NCI-H748 (cell line): Measurements from ENCODE around the gene ALS2CL.

Experiments
- DNase-seq: peaks from one replicate; lab custom pipeline; 2025; ENCODE audit not compliant: unreplicated experiment; lab: John Stamatoyannopoulos, UW

The ALS2CL gene

DNA sequence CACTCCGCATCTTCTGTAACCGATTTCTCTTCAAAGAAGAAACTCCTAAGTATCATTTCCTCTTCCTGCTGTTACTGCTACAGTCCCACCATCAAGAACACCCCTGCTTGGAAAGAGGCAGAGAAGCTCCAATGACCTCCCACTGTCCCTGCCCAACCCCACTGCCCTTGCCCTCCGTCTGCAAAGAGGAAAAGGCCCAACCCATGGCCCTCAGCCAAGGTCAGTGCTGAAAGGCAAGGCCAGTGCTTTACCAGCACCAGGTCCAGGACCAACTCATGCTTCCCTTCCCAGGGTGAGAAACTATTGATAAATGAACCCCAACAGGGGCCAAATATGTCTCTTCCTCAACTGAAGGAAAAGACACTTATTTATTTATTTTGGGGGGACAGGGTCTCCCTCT, 58.6 kb downstream of the ALS2CL start:
- no peak for DNase-seq

DNA sequence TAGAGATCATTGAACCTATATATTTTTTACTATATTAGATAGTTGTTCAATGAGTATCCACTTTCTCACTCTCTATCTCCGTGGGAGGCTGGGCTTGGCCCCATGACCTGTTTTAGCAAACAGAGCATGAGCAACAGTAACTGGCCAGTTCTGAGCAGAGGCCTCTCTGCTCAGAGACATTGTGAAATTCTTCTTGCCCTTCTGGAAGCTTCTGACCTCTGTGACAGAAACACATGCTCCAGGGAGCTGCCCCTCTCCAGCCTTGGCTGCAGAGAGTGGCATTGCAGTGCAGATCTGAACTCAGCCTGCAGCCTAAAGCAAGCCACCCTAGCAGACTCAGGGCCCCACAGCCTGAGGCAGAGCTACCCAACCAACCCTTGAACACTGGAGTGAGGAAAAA, 60.7 kb downstream of the ALS2CL start:
- DNase-seq, result no peak

DNA sequence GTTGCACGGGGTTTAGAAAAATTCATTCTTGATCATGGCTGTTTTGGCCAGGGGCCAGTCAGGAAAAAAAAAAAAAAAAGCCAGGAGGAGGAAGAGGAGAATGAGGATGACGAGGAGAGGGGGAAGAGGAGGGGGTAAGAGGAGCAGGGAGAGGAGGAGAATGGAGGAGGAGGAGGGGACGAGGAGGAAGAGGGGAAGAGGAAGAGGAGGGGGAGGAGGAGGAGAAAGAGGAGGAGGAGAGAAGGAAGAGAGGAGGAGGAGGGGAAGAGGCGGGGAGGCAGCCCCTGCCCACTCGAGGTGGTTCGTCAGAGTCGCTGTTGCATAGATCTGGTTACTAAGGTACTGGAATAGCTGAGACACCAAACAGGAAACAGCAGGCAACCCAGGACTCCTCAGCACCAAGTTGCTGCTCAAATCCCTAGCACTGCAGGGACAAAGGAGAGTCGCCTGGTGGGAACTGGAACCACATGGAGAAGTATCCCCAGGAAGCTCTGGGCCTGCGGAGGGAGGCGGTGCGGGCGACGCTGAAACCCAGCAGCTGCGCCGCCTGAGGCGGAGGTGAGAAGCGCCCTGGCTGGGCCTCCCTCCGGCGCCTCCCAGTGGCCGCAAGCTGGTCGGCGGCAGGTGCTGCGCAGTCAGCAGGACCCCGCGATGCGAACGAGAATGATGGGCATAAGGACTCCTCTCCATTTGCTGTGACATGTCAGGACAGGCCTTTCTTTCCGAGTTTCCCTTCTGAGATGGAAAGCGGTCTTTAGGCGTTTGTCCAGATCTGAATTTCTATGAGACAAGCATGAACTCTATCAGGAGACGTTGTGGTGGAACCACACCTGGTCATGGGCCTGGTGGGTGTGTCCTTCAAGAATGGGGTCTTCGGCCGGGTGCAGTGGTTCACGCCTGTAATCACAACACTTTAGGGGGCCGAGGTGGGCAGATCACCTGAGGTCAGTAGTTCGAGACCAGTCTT, 63.6 kb downstream of the ALS2CL start:
- DNase-seq, result no peak

DNA sequence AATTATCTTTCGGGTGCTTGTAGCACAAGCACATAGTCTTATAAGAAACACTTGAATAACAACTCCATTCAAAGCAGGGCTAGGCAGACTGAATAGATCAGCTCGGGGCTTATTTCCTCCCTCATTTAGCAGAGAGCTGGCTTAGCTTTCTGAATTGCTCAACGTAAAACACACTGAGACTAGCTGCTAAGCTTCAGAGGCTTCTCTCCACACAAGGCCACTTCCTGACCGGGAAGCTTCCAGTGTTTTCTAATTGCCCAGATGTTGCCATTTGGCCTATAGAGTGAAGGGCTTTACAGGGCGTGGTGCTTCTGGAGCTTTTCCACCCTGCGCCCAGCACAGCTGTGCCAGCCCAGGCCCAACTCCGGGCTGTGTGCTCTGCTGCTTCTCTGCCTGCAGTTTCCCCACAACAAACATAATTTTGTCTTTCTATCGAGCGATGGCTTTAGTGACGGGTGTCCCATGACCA, 64.5 kb downstream of the ALS2CL start:
- no peak for DNase-seq

DNA sequence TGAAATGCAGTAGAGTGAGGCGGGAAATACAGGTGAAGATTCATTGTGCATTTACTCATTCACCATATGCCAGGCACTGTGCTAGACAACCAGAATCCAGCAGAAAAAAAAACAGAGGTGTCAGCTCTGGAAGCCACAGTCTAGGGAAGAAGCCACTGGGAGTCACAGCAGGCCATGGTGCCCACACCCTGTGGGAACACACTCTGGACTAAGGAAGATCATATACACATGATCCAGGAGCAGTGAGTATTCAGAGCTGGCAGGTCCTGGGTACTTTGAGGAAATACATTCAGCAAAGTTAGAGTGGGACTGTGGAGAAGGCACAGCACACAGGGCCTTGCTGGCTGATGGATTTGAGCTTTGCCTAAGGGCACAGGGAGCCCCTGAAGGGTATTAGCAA, 66.4 kb downstream of the ALS2CL start:
- DNase-seq, result no peak

DNA sequence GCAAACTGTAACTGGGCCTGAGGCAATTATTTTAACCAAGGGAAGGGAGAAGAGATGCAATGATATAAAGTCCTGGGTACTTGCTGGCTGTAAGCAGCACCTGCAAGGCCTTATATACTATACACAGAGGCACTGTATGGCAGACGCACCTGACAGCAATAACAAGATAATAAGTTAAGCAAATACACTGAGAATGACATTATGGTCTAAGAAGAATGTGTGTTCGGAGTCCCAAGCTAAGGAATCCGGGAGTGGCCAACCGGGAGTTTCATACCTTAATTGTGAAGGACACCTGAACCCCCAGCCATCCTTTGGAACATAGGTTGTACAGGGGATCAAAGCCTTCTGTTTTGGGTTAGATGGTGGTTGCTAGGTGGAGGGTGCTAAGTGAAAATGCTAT, 67.4 kb downstream of the ALS2CL start:
- no peak for DNase-seq

DNA sequence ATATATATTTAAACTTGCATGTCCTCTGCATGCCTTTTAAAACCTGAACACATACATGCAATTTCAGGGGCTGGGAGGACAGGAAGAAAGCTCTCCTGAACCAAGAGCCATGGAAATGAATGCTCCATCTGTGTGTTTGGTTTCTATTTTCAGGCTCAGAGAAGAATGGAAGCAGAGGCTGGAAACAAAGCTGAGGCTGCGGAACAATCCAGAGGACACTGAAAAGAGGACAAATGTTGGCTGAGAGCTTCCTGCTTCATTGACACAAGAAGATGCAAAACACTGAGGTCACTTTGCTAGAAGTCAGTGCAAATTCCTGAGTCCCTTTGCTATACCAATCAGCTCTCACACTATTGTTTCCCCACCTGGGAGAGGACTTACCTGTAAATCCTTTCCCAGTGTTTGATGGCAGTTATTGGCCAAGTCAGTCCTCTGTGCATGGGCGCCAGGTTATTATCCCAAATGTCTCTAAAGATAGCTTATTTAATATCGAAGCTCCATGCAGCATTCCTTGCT, 68.4 kb downstream of the ALS2CL start:
- DNase-seq, result no peak

DNA sequence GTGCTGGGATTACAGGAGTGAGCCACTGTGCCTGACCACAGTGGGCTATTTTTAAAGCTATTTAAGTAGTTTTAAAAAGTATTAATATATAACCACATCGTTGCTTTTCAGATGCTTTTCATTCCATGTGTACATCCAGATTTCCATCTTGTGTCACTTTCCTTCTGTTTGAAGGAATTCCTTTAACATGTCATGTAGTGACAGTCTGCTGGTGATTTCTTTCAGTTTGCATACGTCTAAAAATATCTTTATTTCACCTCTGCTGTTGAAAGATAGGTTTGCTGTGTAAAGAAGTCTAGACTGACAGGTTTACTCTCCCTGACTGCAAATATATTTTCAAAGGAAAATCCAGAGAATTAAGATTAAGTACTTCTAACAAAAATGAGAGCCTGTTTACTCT, 68.9 kb downstream of the ALS2CL start:
- no peak for DNase-seq

DNA sequence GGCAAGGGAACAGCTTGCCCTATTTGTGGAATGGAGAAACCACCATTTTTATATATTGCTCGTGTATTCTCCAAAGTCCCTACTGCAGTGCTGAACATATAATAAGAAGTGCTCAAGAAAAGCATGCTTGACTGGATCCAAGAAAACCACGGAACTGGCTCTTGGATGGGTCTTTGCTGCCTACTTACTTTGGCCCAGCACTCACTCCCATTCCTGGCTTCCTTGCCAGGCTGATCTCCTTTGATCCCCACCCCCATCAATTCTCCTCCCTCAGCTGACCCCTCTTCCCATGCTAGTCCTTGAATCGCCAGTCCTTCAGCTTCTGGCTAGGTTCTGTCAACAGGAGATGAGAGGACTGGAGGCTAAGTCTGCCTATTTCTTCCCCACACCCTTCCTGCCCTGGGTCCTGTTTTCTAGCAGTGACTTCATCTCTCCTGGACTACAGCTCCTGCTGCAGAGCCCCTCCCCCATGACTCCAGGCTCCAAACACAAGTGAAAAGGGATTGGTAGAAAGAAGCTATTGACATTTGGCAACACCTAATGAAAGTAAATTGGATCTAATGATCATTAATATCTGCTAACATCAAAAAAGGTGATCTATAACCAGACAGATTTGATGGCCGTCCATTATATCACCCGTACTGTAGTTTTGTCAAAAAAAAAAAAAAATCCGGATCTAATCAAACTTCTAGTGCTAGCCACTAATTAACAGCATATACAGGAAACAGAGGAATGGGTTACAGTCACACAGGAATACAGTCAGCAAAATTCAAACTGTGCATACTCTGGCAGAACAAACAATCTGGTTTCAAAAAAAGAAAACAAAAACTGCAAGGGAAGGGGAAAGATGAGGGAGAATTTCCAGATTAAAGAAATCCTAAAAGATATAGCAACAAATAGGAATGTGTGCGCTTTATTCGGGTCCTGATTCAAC, 73.4 kb downstream of the ALS2CL start:
- DNase-seq, result no peak
